Measurements from ENCODE around the gene NOTUM.
A peak's percentile ranks its signal among the peaks of the same experiment; 100 is the strongest.
"Not testable (repeated sequence)": the region's sequence is repeated elsewhere in the genome, so short reads cannot be mapped to it uniquely, and the experiment has no call there.

Gene NOTUM

GRCh38 chr17:81922566-81923301 lies 38.3 kb downstream of the NOTUM start:
- peaks cover 73 to 85% (median 81%) of the 10 kb centered on the region in 10 experiments for H3K4me1 ChIP-seq
- peak overlapping the region in 10 of 11 experiments; percentile 30 to 99 (median 98); a peak in 18 of 22 replicates for H3K27ac ChIP-seq
- no peaks in the 10 kb centered on the region for H3K9me3 ChIP-seq (replicated peaks in 1 of 11)
- H3K4me2 ChIP-seq: peak overlapping the region; percentile 98 to 100 (median 100)
- peaks cover 19 to 82% (median 55%) of the 10 kb centered on the region in 11 experiments for H4K20me1 ChIP-seq
- peaks cover 21 to 41% (median 37%) of the 10 kb centered on the region in 11 experiments for H3K36me3 ChIP-seq
- H3K4me3 ChIP-seq: peak overlapping the region in 8 of 10 experiments; percentile 55 to 99 (median 92); a peak in 17 of 20 replicates
- H3K27me3 ChIP-seq: 0 out of 22 replicates have a peak, but pooled peaks cover 0 to under 1% (median 0%) of the 10 kb centered on the region in 11 experiments
- no peak for TF ChIP-seq Cebpa-rat (IDR thresholded peaks at IDR 0.05)
- peak overlapping the region; percentile 62 to 99 (median 94); a peak in 21 of 22 replicates for H3K9ac ChIP-seq

DNA sequence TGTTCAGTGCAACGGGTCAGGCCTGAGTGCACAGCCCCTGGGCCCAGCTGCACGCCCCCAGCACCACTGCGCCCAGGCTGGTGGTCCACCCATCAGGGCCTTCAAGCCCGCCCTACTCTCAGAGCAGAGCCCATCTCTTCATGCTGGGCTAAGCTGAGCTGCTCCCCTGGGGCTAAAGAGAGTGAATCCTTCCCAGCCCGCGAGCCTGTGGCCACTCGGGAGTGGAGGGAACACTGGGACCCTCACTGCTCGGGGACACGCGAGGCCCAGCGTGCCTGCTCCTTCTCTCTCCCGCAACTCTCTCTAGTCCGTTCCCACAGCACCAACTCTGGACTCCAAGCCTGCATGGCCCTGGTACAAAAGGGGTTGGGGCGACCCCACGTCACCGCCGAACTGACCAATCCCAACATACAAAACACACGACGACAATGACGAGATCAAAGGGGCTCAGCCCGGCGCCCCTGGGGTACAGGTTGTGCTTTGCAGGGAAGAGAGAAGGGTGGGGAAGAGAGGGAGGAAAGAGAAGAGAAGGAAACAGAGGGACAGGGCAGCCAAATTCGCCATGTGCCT lies 38.9 kb downstream of the NOTUM start:
- peak overlapping the region; percentile 48 to 99 (median 94); a peak in 21 of 22 replicates for H3K9ac ChIP-seq
- peak overlapping the region; percentile 98 to 100 (median 100) for H3K4me2 ChIP-seq
- H4K20me1 ChIP-seq: peaks cover 26 to 87% (median 61%) of the 10 kb centered on the region in 11 experiments
- no peaks in the 10 kb centered on the region for H3K27me3 ChIP-seq
- H3K4me3 ChIP-seq: peak overlapping the region in 8 of 10 experiments; percentile 55 to 99 (median 92); a peak in 16 of 20 replicates
- H3K4me1 ChIP-seq: peaks cover 76 to 88% (median 83%) of the 10 kb centered on the region in 10 experiments
- peak overlapping the region in 10 of 11 experiments; percentile 22 to 99 (median 98); a peak in 19 of 22 replicates for H3K27ac ChIP-seq
- H3K36me3 ChIP-seq: peaks cover 21 to 41% (median 37%) of the 10 kb centered on the region in 11 experiments
- no peak for TF ChIP-seq Cebpa-rat (IDR thresholded peaks at IDR 0.05)
- no peaks in the 10 kb centered on the region for H3K9me3 ChIP-seq (replicated peaks in 1 of 11)

- H3K27ac ChIP-seq: peak overlapping the region in 10 of 11 experiments; percentile 4 to 99 (median 98); a peak in 17 of 22 replicates
- peaks cover 31 to 93% (median 67%) of the 10 kb centered on the region in 11 experiments for H4K20me1 ChIP-seq
These were observed 39.5 kb downstream of the NOTUM start for GRCh38 chr17:81921537-81921862.

GRCh38 chr17:81920612-81921536 lies 40.1 kb downstream of the NOTUM start:
- Histone ChIP-seq H4K20me1 (peaks cover 31 to 95% (median 73%) of the 10 kb centered on the region in 11 experiments), H3K4me2 (peak overlapping the region; percentile 98 to 100 (median 100)), H3K4me1 (peaks cover 79 to 93% (median 89%) of the 10 kb centered on the region in 10 experiments), H3K36me3 (peaks cover 24 to 51% (median 41%) of the 10 kb centered on the region in 11 experiments), H3K9ac (peak overlapping the region; percentile 68 to 96 (median 74)), H3K27me3 (no peaks in the 10 kb centered on the region), H3K9me3 (replicated peaks in 1 of 11) (no peaks in the 10 kb centered on the region), H3K4me3 (peak overlapping the region in 8 of 10 experiments; percentile 32 to 99 (median 92); a peak in 16 of 20 replicates), H3K27ac (peak overlapping the region in 10 of 11 experiments; percentile 4 to 99 (median 94); a peak in 18 of 22 replicates)
- no peak for TF ChIP-seq Cebpa-rat (IDR thresholded peaks at IDR 0.05)

More at GRCh38 chr17:81921537-81921862, 39.5 kb downstream of the NOTUM start:
- peak overlapping the region in 8 of 10 experiments; percentile 32 to 99 (median 94); a peak in 15 of 20 replicates for H3K4me3 ChIP-seq
- no peak for TF ChIP-seq Cebpa-rat (IDR thresholded peaks at IDR 0.05)
- no peaks in the 10 kb centered on the region for H3K9me3 ChIP-seq (replicated peaks in 1 of 11)
- peak overlapping the region; percentile 68 to 99 (median 94); a peak in 20 of 22 replicates for H3K9ac ChIP-seq
- peak overlapping the region; percentile 98 to 100 (median 100) for H3K4me2 ChIP-seq
- no peaks in the 10 kb centered on the region for H3K27me3 ChIP-seq
- H3K36me3 ChIP-seq: peaks cover 21 to 45% (median 37%) of the 10 kb centered on the region in 11 experiments
- peaks cover 82 to 94% (median 88%) of the 10 kb centered on the region in 10 experiments for H3K4me1 ChIP-seq

DNA sequence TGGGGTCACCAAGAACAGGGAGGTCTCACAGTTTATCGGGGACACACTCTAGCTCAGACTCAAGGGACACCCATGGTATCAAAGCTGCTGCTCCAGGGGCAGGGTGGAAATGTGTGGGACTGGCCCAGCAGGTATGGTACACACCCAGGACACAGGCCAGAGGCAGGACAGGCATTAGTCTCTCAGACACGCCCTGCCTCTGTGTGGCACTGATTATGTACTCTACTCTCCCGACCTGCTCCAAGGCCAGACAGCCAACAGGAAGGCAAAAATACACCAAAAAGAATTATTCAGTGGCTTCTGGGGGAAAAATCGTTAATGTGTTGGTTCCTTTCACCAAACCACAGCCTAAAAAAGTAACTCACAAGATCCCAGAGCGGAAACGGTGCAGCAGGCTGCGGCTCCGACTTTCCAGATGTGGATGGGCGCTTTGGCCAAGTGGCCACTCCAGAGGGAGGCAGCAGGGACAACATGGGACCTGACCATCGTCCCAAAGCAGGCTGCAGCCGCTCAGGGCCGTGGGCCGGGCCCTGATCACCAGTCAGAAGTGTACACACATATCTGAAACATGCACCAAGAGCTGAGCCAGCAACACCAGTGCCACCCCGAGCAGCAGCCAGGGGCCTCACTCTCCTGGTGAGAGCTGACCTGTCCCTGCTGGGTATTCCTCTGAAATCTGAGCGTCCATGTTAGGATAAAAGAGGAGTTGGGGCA lies 42.0 kb downstream of the NOTUM start:
- no peaks in the 10 kb centered on the region for H3K27me3 ChIP-seq
- H3K27ac ChIP-seq: peak overlapping the region; percentile 34 to 99 (median 94); a peak in 20 of 22 replicates
- peak overlapping the region; percentile 68 to 96 (median 74) for H3K9ac ChIP-seq
- H3K4me3 ChIP-seq: peak overlapping the region; percentile 81 to 100 (median 97); a peak in 18 of 20 replicates
- peaks cover 60 to 84% (median 77%) of the 10 kb centered on the region in 10 experiments for H3K4me1 ChIP-seq
- peaks cover 43 to 69% (median 60%) of the 10 kb centered on the region in 11 experiments for H3K36me3 ChIP-seq
- H3K9me3 ChIP-seq (replicated peaks in 1 of 11): no peaks in the 10 kb centered on the region
- peak overlapping the region; percentile 98 to 100 (median 100) for H3K4me2 ChIP-seq
- H4K20me1 ChIP-seq: peaks cover 34 to 98% (median 86%) of the 10 kb centered on the region in 11 experiments
- TF ChIP-seq Cebpa-rat (IDR thresholded peaks at IDR 0.05): no peak

DNA sequence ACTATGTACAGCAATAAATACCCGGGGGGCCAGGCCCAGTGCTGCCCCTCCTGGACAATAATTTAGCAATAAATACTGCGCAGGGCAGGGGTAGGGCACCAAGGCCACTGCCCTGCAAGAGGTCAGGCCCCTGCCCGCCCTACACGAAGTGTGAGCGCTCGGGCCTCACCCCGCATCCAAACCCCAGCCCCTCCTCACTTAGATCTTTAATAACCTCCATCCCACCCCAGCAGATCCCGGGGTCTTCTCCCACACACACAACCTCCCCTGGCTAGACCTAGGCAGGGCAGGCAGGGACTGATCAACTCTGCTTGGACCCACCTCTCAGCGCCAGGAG lies 42.7 kb downstream of the NOTUM start:
- Histone ChIP-seq H3K36me3 (peaks cover 50 to 76% (median 67%) of the 10 kb centered on the region in 11 experiments), H3K4me3 (peak overlapping the region; percentile 81 to 100 (median 97); a peak in 19 of 20 replicates), H3K9ac (peak overlapping the region; percentile 68 to 96 (median 74); a peak in 21 of 22 replicates), H3K27ac (peak overlapping the region; percentile 34 to 99 (median 94); a peak in 20 of 22 replicates), H3K4me2 (peak overlapping the region; percentile 98 to 100 (median 100)), H3K4me1 (peaks cover 60 to 77% (median 71%) of the 10 kb centered on the region in 10 experiments), H4K20me1 (peaks cover 36 to 98% (median 90%) of the 10 kb centered on the region in 11 experiments)
- H3K9me3 ChIP-seq (replicated peaks in 1 of 11); H3K27me3 ChIP-seq: not testable (repeated sequence)

GRCh38 chr17:81917565-81918332 lies 43.2 kb downstream of the NOTUM start, which contains the start of gene SIRT7:
Gene SIRT7 (minus strand): TSS chr17:81918176. CDS start chr17:81918131, 45 bp downstream.
- Histone ChIP-seq H3K4me1 (peaks cover 57 to 73% (median 66%) of the 10 kb centered on the region in 10 experiments), H3K27me3 (no peaks in the 10 kb centered on the region), H3K9me3 (replicated peaks in 1 of 11) (no peaks in the 10 kb centered on the region), H4K20me1 (peaks cover 42 to 98% (median 92%) of the 10 kb centered on the region in 11 experiments), H3K9ac (peak within 1 kb of the TSS; percentile 87 to 97 (median 93)), H3K4me2 (peak within 1 kb of the TSS; percentile 98 to 100 (median 100)), H3K4me3 (peak within 1 kb of the TSS; percentile 81 to 100 (median 97)), H3K27ac (peak within 1 kb of the TSS; percentile 78 to 99 (median 94)), H3K36me3 (peaks cover 54 to 80% (median 70%) of the 10 kb centered on the region in 11 experiments)
- no peak for TF ChIP-seq Cebpa-rat (IDR thresholded peaks at IDR 0.05)
